ENCODE data around the gene N4BP2. TPM values are rescaled to one million over a fixed set of nuclear protein-coding genes. Genes with fewer than 3 reads are reported as not detected.

The N4BP2 gene
- total and polyA plus RNA-seq, 2 of the 8 experiments (the other 6 are each of a cell fraction or from before 2014, with no cell fraction given): 4.4 to 44.7 TPM

GRCh38 chr4:40202474-40202873 lies 145.8 kb downstream of the N4BP2 start:
- H3K79me1 ChIP-seq (ENCODE audit: low read depth, low read length): no peaks in the 10 kb centered on the region
- no peak overlapping the region for H3K18ac ChIP-seq (ENCODE audit: extremely low read depth, low read length)
- no peak overlapping the region for H3K9ac ChIP-seq (replicated peaks in 1 of 4; ENCODE audit: extremely low read depth in 1 of 4, low read depth in 3 of 4, low read length in 3 of 4)
- no peak overlapping the region for H3K4me2 ChIP-seq (ENCODE audit: insufficient read depth in 1 of 2, low read depth in 2 of 2, low read length in 2 of 2)
- H3K27ac ChIP-seq (ENCODE audit: low read depth, low read length): no peak overlapping the region
- DNase-seq (ENCODE audit: low read depth in 1 of 2, low spot score in 2 of 2) (no peak), FAIRE-seq (no peak)
- 94% methylated on average over 3 of the region's 3 CpGs; no CpG with 5 or more reads in 1 of the 2 experiments for WGBS, 2 experiments (ENCODE audit: extremely low coverage in 1 of 2, insufficient coverage in 1 of 2, insufficient read length in 1 of 2, insufficient replicate concordance in 2 of 2, low coverage in 1 of 2, low lambda C conversion rate in 2 of 2, missing lambda C conversion rate in 1 of 2)
- no peaks in the 10 kb centered on the region for H3K27me3 ChIP-seq (replicated peaks in 1 of 4; ENCODE audit: control insufficient read depth in 3 of 4, extremely low read depth in 1 of 4, insufficient read depth in 3 of 4, low read length in 3 of 4)
- H4K20me1 ChIP-seq (replicated peaks in 1 of 2; ENCODE audit: control insufficient read depth in 1 of 2, insufficient read depth in 2 of 2, low read length in 2 of 2): no peaks in the 10 kb centered on the region
- no peak overlapping the region for H3K4me3 ChIP-seq (ENCODE audit: extremely low read depth in 1 of 4, insufficient read depth in 2 of 4, low read depth in 3 of 4, low read length in 4 of 4)
- H3K9me3 ChIP-seq (ENCODE audit: insufficient read depth in 2 of 2, low read depth in 1 of 2, low read length in 1 of 2): no peaks in the 10 kb centered on the region
- H2BK12ac ChIP-seq (ENCODE audit: low read depth, low read length): no peak overlapping the region
- no peak overlapping the region for H3K14ac ChIP-seq (ENCODE audit: insufficient read length)
- no peak overlapping the region for H2BK120ac ChIP-seq (replicated peaks; ENCODE audit: low read depth, low read length)
- H4K8ac ChIP-seq (ENCODE audit: extremely low read depth, insufficient read depth, low read length): no peak overlapping the region
- H3K23ac ChIP-seq (ENCODE audit: insufficient read length): no peak overlapping the region
- no peak overlapping the region for H2BK20ac ChIP-seq (ENCODE audit: low read length)
- H3K4ac ChIP-seq (replicated peaks; ENCODE audit: insufficient read length, low read depth, low read length): no peak overlapping the region
- H2BK5ac ChIP-seq (ENCODE audit: low read depth, low read length): no peak overlapping the region
- ChIA-PET POLR2A (ENCODE audit: partially characterized antibody) (no interaction called here), CTCF (ENCODE audit: partially characterized antibody) (no interaction called here)
- H2BK15ac ChIP-seq (ENCODE audit: low read length): no peak overlapping the region; the same call in 1 of the 2 replicates
- H2AK5ac ChIP-seq (ENCODE audit: low read depth, low read length): no peak overlapping the region
- no peaks in the 10 kb centered on the region; the same call in 1 of the 2 replicates for H3K23me2 ChIP-seq (ENCODE audit: low read depth, low read length)
- no peak overlapping the region for H4K5ac ChIP-seq (ENCODE audit: insufficient read length, low read depth, low read length)
- H3K56ac ChIP-seq (replicated peaks; ENCODE audit: insufficient read length, low read depth, low read length): no peak overlapping the region
- no peak overlapping the region for H4K91ac ChIP-seq (replicated peaks; ENCODE audit: insufficient read length, low read length)
- H3K4me1 ChIP-seq (replicated peaks in 1 of 4; ENCODE audit: control insufficient read depth in 3 of 4, insufficient read depth in 4 of 4, low read length in 3 of 4): peaks cover 2 to 17% (median 9%) of the 10 kb centered on the region in 4 experiments; a peak in 6 of 7 replicates
- H3K36me3 ChIP-seq (ENCODE audit: control insufficient read depth in 2 of 4, insufficient read depth in 4 of 4, low read length in 3 of 4): no peaks in the 10 kb centered on the region
- H3K79me2 ChIP-seq (ENCODE audit: control insufficient read depth in 1 of 2, insufficient read depth in 2 of 2, low read length in 2 of 2): peaks cover 0 to 23% of the 10 kb centered on the region in 2 experiments; a peak in 1 of 4 replicates
- no peak overlapping the region for H2AFZ ChIP-seq (ENCODE audit: low read length)
- TF ChIP-seq, protein P1, sequence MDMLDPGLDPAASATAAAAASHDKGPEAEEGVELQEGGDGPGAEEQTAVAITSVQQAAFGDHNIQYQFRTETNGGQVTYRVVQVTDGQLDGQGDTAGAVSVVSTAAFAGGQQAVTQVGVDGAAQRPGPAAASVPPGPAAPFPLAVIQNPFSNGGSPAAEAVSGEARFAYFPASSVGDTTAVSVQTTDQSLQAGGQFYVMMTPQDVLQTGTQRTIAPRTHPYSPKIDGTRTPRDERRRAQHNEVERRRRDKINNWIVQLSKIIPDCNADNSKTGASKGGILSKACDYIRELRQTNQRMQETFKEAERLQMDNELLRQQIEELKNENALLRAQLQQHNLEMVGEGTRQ (IDR thresholded peaks at IDR 0.05; ENCODE audit: low read length): no peak
- no peak for TF ChIP-seq TAF7 (optimal IDR thresholded peaks at IDR 0.05; ENCODE audit: borderline replicate concordance, low read depth, low read length)
- no peak for TF ChIP-seq HDAC2 (IDR thresholded peaks at IDR 0.05; ENCODE audit: borderline replicate concordance in 1 of 2, low read depth in 2 of 2, low read length in 2 of 2)
- no peak for TF ChIP-seq NANOG (IDR thresholded peaks at IDR 0.05; ENCODE audit: insufficient read depth, low read depth, low read length, poor library complexity, severe bottlenecking)
- TF ChIP-seq EP300 (IDR thresholded peaks at IDR 0.05; ENCODE audit: borderline replicate concordance in 1 of 2, low read depth in 2 of 2, low read length in 2 of 2): no peak
- TF ChIP-seq RNF2 (IDR thresholded peaks at IDR 0.05; ENCODE audit: borderline replicate concordance, low read depth, low read length, missing control alignments, poor library complexity, severe bottlenecking): no peak
- TF ChIP-seq CTCF (IDR thresholded peaks at IDR 0.05; ENCODE audit: control extremely low read depth in 1 of 3, insufficient read depth in 1 of 3, low read depth in 1 of 3, low read length in 3 of 3): no peak
- TF ChIP-seq ASH2L (IDR thresholded peaks at IDR 0.05; ENCODE audit: low read length): no peak
- TF ChIP-seq EGR1 (IDR thresholded peaks at IDR 0.05; ENCODE audit: borderline replicate concordance, low read depth, low read length): no peak
